DOHH2 (cell line): ENCODE measurements around the gene NR3C2.

ENCODE experiments used
- H3F3A ChIP-seq: fragments of 200-600 bp; sonication (generic), shearing (Covaris generic); 2 replicates; pipeline ENCODE4 v1.6.0; 2016; ENCODE audit warnings: antibody characterized with exemption, mild to moderate bottlenecking; ENCODE audit not compliant: control insufficient read depth, insufficient read depth
- H3K27ac ChIP-seq: fragments of 200-600 bp; sonication (generic); 2 replicates; pipeline ENCODE4 v1.5.1; 2014; ENCODE audit warnings: low read depth, mild to moderate bottlenecking, low read length, moderate library complexity
- H3K27me3 ChIP-seq: fragments of 200-600 bp; sonication (generic); 2 replicates; pipeline ENCODE4 v1.6.1; 2014; ENCODE audit warnings: mild to moderate bottlenecking, low read length, mixed read lengths; ENCODE audit not compliant: control insufficient read depth
- H3K36me3 ChIP-seq: fragments of 200-600 bp; sonication (generic); 2 replicates; pipeline ENCODE4 v1.6.1; 2014; ENCODE audit warnings: mild to moderate bottlenecking, low read length, moderate library complexity, mixed read lengths; ENCODE audit not compliant: control insufficient read depth
- H3K4me1 ChIP-seq: fragments of 200-600 bp; sonication (generic); 2 replicates; pipeline ENCODE4 v1.6.1; 2014; ENCODE audit warnings: mild to moderate bottlenecking, low read length, mixed read lengths; ENCODE audit not compliant: control insufficient read depth
- H3K4me2 ChIP-seq: fragments of 200-600 bp; sonication (generic); 2 replicates; pipeline ENCODE4 v1.6.0; 2014; ENCODE audit warnings: mild to moderate bottlenecking, low read length, moderate library complexity
- H3K4me3 ChIP-seq: fragments of 200-600 bp; sonication (generic); 2 replicates; pipeline ENCODE4 v1.5.1; 2014; ENCODE audit warnings: mild to moderate bottlenecking, low read length, mixed read lengths
- H3K79me2 ChIP-seq: fragments of 200-600 bp; sonication (generic); 2 replicates; pipeline ENCODE4 v1.6.1; 2014; ENCODE audit warnings: mild to moderate bottlenecking, low read length, mixed read lengths; ENCODE audit not compliant: control insufficient read depth
- H3K9me2 ChIP-seq: fragments of 200-600 bp; sonication (generic); replicated peaks from 2 replicates; pipeline ENCODE4 v1.6.1; 2014; ENCODE audit warnings: mild to moderate bottlenecking, low read length, mixed read lengths; ENCODE audit not compliant: control insufficient read depth
- H3K9me3 ChIP-seq: fragments of 200-600 bp; sonication (generic); 2 replicates; pipeline ENCODE4 v1.6.1; 2014; ENCODE audit warnings: antibody characterized with exemption, low read length, mixed read lengths; ENCODE audit not compliant: control insufficient read depth, insufficient read depth
- H4K20me1 ChIP-seq: fragments of 200-600 bp; sonication (generic); 2 replicates; pipeline ENCODE4 v1.6.0; 2014; ENCODE audit warnings: low read depth, mild to moderate bottlenecking, antibody characterized with exemption, low read length, moderate library complexity; ENCODE audit not compliant: control insufficient read depth, insufficient read depth
- EZH2phosphoT487 ChIP-seq: fragments of 200-600 bp; sonication (generic); IDR thresholded peaks from 2 replicates; pipeline ENCODE4 v1.6.1; 2017; ENCODE audit warnings: borderline replicate concordance, mild to moderate bottlenecking, antibody characterized with exemption, low read length, moderate library complexity, mixed read lengths
- TF ChIP-seq, protein P1 (sequence below): fragments of 200-600 bp; sonication (generic); IDR thresholded peaks from one replicate; pipeline ENCODE4 v1.5.1; 2014; ENCODE audit warnings: antibody characterized with exemption, mild to moderate bottlenecking, low read depth, low read length; ENCODE audit not compliant: poor library complexity, severe bottlenecking

NR3C2 gene

DNA sequence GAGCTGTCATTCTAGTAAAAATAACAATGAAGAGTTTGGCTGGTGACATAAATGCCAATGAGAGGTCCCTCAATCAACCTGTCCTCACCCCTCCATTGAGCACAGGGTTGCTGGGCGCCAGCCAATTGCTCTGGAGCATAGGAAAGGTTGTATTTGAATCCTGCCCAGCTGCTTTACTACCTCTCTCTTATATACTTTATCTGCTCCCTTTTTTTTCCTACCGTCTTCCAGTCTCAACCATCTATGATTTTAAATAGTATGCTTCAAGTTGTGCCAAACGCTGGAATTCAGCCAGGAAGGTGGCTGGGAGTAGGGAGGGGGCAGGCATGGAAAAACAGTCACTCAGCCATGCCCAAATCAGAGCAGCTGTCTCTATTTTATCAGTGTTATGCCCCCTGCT is 153.8 kb downstream of the NR3C2 start:
- Histone ChIP-seq H3K36me3 (no peaks in the 10 kb centered on the region), H3K27ac (no peak overlapping the region), H3K4me1 (no peaks in the 10 kb centered on the region), H4K20me1 (no peaks in the 10 kb centered on the region), H3K4me3 (no peak overlapping the region), H3K79me2 (no peaks in the 10 kb centered on the region), H3K9me3 (no peaks in the 10 kb centered on the region), H3F3A (no peaks in the 10 kb centered on the region), H3K27me3 (no peaks in the 10 kb centered on the region), H3K4me2 (no peak overlapping the region), H3K9me2 (no peaks in the 10 kb centered on the region)
- TF ChIP-seq EZH2phosphoT487 = no peak
- TF ChIP-seq, protein P1, sequence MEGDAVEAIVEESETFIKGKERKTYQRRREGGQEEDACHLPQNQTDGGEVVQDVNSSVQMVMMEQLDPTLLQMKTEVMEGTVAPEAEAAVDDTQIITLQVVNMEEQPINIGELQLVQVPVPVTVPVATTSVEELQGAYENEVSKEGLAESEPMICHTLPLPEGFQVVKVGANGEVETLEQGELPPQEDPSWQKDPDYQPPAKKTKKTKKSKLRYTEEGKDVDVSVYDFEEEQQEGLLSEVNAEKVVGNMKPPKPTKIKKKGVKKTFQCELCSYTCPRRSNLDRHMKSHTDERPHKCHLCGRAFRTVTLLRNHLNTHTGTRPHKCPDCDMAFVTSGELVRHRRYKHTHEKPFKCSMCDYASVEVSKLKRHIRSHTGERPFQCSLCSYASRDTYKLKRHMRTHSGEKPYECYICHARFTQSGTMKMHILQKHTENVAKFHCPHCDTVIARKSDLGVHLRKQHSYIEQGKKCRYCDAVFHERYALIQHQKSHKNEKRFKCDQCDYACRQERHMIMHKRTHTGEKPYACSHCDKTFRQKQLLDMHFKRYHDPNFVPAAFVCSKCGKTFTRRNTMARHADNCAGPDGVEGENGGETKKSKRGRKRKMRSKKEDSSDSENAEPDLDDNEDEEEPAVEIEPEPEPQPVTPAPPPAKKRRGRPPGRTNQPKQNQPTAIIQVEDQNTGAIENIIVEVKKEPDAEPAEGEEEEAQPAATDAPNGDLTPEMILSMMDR = no peak

DNA sequence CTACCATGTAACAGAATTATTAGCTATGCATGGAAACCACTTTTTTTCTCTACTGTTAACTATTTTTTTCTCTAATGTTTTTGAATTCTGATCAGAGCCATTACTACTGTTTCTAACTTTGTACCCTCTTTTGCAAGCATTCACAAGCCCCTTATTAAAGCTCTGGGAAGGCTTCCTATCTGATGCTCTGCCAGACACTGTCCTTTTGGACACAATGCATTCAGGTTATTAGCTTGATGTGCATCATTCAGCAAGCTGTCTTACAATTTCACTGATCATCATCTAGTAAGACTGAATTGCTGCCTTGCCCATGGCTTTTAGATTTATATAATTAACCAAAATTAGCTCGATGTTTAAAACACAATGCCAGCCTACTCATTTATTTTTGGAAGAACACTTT is 155.1 kb downstream of the NR3C2 start:
- Histone ChIP-seq H3F3A (no peaks in the 10 kb centered on the region), H3K9me2 (no peaks in the 10 kb centered on the region), H3K4me3 (no peak overlapping the region), H3K27ac (no peak overlapping the region), H3K4me1 (no peaks in the 10 kb centered on the region), H3K4me2 (no peak overlapping the region), H3K27me3 (no peaks in the 10 kb centered on the region), H4K20me1 (no peaks in the 10 kb centered on the region), H3K36me3 (no peaks in the 10 kb centered on the region), H3K79me2 (no peaks in the 10 kb centered on the region), H3K9me3 (no peaks in the 10 kb centered on the region)
- TF ChIP-seq, protein P1 = no peak
- TF ChIP-seq EZH2phosphoT487 = no peak

DNA sequence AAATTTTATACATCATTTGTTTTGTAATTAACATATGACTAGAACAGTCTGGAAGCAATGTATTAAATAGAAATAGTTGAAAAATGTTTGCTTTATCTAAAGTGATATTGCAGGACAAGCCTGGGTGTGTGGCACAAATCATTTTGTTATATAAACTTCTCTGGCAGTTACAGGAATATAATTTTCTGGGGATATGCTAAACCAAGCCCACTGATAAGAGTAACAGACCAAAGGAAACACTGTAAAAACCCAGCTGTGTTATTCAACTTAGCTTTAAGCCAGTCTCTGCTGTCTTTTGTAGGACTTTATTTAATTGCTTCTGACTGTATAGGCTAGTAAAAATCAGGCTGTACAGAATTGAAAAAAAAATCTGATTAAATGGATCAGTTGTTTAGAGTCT is 156.2 kb downstream of the NR3C2 start:
- H3K27ac ChIP-seq = no peak overlapping the region
- H3F3A ChIP-seq = no peaks in the 10 kb centered on the region
- H3K79me2 ChIP-seq = no peaks in the 10 kb centered on the region
- H3K4me3 ChIP-seq = no peak overlapping the region
- no peaks in the 10 kb centered on the region for H3K9me3 ChIP-seq
- no peaks in the 10 kb centered on the region for H3K36me3 ChIP-seq
- H3K4me2 ChIP-seq = no peak overlapping the region
- H4K20me1 ChIP-seq = no peaks in the 10 kb centered on the region
- TF ChIP-seq, protein P1 = no peak
- no peak for TF ChIP-seq EZH2phosphoT487
- H3K9me2 ChIP-seq = no peaks in the 10 kb centered on the region
- H3K4me1 ChIP-seq = no peaks in the 10 kb centered on the region
- no peaks in the 10 kb centered on the region for H3K27me3 ChIP-seq

DNA sequence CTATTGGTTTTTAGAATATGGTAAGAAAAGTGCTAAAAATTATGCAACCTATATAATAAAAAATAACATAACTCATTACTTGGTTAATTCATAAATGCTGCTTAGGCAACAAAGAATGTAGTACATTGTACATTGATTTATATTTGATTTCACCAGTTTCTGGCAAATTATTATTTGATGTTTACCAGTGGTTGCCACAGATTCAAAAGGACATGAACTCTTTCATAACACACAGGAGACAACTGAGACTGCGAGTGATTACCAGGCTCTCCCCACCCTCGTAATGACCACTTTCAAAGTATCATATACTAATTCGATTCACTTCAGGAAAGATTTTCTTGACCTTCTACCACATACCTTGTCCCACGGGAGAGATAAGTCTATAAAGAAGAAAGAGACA is 158.5 kb downstream of the NR3C2 start:
- H3K9me2 ChIP-seq = no peaks in the 10 kb centered on the region
- H3K27me3 ChIP-seq = no peaks in the 10 kb centered on the region
- no peak for TF ChIP-seq EZH2phosphoT487
- TF ChIP-seq, protein P1 = no peak
- H3K9me3 ChIP-seq = no peaks in the 10 kb centered on the region
- H3K4me3 ChIP-seq = no peak overlapping the region
- H3K4me1 ChIP-seq = no peaks in the 10 kb centered on the region
- H3K27ac ChIP-seq = no peak overlapping the region
- no peaks in the 10 kb centered on the region for H3K36me3 ChIP-seq
- H3K4me2 ChIP-seq = no peak overlapping the region
- no peaks in the 10 kb centered on the region for H3F3A ChIP-seq
- H3K79me2 ChIP-seq = no peaks in the 10 kb centered on the region
- H4K20me1 ChIP-seq = no peaks in the 10 kb centered on the region
